GM03348 (cell line): ENCODE results near the gene PRSS3.
A peak's percentile ranks its signal among the peaks of the same experiment; 100 is the strongest.
"Not testable (repeated sequence)": the region's sequence is repeated elsewhere in the genome, so short reads cannot be mapped to it uniquely, and the experiment has no call there.

Experiments
- DNase-seq: peaks from one replicate; pipeline ENCODE4 v3.0.0; 2012; ENCODE audit warnings: low spot score

PRSS3 gene

DNA sequence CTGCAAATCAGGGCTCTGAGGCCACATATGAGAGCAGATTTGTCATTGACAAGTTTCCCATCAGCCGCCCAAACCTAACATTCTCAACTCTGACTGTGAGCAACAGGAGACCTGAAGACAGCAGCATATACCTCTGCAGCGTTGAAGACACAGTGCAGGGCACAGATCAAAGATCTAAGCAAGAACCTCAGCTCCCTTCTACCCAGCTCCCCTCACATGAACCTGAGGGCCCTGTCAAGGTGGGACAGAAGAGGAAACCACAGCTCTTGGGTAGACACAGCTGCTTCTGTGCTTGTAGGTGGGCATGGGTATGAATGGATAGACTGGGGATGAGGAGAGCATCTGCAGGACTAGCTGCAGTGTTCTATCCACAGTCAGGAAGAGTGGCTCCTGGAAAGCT, 8.7 kb upstream of the PRSS3 start:
- no peak for DNase-seq

DNA sequence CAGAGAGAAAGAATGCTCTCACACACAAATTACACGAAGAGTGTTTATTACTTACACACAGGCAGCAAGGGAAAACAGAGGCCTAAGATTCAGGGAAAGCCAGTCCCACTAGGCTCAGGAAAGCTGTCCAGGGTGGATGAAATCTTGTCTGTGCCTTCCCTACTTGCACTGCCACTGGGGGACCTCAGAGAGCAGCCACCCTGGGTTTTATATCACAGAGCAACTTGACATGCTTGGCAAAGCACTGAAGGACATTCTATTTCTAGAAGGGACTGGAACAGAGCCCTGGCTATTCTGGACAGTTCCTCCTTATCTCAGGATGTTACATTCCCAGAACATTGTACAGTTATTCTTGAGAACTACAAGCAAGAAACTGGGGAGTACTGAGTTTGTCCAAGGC, 7.5 kb upstream of the PRSS3 start:
- no peak for DNase-seq

DNA sequence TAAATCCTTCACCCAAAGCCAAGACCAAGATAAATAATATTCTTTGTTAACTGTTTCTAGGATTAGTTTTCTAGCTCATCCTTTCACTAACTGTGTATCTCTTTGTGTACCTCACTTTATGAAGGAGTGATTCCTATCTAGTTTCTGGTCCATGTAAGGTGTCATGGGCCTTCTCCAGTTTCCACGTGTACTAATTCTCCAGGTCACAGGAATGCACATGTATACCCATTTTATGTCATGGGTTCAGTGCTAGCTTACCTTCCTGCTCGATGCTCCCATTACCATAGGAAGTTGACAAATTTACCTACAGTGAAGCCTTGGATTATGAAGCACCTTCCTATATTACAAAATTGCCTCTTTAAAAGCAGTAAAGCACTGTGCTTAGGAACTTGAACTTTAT, 5.9 kb upstream of the PRSS3 start:
- not testable (repeated sequence) for DNase-seq

DNA sequence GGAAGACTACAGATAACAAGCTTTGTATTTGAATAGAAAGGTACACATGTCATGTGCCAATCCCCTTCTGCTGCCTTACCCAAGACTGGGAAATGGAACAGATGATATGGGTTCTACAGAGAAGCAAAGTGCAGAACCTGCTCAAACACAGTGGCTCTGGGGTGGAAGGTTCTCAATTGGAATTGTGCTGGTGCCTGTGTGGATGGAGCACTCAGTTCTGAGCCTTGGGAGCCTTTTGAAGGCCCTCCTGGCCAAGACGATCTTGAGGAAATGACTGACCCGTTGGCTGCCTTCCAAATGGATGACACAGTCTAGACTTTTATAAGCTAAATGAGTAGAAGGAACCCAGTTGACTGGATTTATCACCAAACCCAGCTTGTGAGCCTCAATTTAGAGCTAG, 4.2 kb upstream of the PRSS3 start:
- no peak for DNase-seq

DNA sequence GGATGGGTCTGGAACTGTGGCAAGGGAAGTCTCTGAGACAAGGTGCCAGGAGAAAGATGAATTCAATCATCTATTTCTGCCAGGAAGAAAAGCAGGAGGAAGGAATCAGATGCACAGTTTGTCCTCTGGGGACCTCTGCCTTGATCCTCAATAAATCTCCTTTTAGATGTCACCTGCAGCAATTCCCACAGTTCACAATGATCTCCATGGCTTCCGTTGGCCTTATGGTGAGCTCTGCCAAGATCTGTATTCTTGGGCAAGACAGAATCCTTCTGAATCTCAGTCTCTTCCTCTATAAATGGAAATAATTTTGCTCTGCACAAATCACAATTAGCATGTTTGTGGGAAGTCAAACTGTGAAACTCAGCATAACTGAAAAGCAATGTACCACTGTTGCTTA, 1.9 kb upstream of the PRSS3 start:
- DNase-seq: not testable (repeated sequence)

DNA sequence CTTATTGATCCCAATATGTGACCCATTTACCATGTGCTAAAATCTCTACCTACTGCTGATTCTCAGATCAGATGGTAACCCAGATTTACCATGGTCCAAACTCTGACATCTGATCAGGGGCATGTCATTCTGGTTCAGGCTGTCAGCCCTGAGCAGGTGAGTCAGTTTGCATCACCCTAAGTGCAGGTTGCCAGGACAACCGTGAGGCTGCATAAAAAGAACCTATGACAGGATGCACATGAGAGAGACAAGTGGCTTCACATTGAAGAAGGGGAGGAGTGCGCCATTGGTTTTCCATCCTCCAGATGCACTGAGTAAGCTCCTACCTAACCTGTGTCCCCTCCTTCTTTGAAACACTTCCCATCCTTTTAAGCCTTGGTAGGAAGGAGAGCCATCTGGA, 801 bp upstream of the PRSS3 start:
- DNase-seq: no peak

DNA sequence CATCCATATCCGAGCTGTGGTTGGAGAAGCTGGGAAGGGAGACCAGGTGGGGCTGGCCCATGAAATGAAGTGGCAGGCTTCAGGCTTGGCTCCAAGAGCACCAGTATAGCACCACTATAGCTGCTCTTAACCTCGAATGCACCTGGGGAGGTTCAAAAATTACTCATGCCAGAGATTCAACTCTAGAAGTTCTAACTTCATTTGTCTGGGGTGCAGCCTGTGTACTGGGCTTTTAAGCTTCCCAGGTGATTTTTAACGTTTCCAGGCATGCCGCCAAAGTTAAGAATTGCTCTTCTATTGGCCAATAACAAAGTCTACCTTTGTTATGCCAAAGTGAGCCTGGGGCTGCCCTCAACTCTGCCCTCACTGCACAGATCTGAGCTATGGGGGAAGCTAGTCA, 458 bp downstream of the PRSS3 start:
- no peak for DNase-seq

DNA sequence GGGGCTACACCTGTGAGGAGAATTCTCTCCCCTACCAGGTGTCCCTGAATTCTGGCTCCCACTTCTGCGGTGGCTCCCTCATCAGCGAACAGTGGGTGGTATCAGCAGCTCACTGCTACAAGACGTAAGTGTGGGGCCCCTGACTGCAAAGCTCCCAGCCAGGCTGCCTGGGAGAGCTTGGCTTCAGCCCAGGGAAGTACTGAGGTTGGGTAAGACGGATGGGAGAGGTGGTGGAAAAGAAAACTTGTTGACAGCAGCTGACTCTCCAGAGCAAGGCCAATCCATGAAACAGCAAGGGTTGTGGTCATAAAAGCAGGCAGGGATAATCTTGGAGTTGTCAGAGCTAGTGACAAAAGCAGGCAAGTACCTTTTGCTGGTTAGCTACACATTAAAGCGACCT, 1.3 kb downstream of the PRSS3 start:
- DNase-seq: not testable (repeated sequence)

DNA sequence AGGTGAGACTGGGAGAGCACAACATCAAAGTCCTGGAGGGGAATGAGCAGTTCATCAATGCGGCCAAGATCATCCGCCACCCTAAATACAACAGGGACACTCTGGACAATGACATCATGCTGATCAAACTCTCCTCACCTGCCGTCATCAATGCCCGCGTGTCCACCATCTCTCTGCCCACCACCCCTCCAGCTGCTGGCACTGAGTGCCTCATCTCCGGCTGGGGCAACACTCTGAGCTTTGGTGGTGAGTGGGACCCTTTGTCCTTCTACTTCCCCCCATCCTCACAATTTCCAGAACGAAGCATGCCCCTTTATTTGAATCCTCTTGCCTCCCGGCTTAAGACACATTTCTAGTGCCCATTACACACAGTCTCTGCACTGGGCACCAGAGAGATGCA, 2.5 kb downstream of the PRSS3 start:
- no peak for DNase-seq

DNA sequence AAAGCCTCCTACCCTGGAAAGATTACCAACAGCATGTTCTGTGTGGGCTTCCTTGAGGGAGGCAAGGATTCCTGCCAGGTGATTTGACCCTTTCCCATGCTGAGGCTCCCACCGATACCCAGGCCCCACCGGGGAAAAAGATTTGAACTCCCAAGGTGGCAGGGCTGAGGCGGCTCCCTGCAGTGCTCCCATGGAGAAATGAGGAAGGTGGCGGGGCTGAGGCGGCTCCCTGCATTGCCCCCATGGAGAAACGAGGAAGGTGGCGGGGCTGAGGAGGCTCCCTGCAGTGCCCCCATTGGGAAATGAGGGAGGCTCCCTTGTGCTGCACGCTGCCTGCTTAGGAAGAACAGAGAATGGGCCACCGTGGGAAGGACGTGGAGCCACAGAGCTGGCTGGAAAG, 3.2 kb downstream of the PRSS3 start:
- DNase-seq: no peak

DNA sequence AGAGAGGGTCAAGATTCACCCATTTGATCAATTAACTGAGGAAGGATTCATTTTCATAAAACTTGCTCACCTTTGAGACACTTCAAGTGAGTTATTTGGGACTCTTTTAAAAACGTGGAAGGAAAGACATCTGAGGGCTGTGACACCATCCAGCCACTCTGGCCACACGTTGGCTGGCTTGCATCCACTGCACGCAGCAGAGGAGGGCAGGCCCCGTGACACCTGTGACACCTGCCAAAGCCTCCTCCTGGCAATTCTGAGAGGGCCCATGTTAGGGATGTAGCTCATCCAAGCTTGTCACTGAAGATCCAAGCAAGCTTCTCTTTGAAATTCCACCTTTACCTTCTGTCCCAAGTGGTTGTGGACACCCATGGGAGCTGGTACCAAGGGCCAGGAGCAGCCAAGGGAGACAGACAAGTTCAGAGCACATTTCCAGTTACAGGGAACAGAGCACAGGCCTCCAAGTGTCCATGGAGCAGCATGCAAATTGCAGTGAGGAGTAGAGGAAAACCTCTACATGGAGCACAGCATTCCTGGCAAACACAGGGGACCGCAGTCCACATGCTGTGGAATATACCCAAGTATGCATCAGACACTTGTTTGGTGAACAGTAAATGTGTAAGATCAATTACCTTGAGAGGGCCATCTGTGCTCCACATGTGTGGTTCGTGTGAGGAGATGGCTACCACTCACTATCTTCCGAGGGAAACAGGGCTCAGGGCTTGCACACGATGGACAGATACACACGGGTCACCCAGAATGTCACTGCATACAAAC, 4.8 kb downstream of the PRSS3 start:
- no peak for DNase-seq

DNA sequence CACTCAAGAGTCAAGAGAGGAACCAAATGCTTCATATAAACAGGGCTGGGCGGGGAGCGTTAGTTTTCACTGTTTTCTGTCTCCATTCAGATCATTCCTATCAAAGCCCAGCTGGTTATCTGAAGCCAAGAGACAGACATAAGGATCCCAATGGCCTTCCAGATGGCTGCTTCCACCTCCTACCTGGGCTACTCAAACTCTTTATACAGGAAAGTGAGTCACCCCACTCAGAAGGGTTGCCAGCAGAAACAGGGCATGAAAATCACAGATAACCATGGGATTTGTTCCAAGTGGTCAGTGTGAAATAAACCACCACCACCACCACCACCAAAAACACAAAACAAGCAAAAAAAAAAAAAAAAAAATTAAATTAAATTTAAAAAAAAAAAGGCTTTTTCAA, 5.5 kb downstream of the PRSS3 start:
- no peak for DNase-seq

DNA sequence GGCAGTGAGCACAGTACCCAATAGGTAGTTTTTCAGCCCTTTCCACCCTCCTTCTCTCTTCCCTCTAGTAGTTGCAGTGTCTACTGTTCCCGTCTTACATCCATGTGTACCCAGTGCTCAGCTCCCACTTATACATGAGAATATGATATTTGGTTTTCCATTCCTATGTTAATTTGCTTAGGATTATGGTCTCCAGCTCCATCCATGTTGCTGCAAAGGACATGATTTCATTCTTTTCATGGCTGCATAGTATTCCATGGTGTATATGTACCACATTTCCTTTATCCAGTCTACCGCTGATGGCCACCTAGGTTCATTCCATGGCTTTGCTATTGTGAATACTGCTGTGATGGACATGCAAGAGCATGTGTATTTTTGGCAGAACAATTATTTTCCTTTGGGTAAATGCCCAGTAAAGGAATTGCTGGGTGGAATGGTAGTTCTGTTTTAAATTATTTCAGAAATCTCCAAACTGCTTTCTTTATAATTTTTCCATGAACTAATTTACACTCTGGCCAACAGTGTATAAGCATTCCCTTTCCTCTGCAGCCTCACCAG, 6.7 kb downstream of the PRSS3 start:
- not testable (repeated sequence) for DNase-seq

DNA sequence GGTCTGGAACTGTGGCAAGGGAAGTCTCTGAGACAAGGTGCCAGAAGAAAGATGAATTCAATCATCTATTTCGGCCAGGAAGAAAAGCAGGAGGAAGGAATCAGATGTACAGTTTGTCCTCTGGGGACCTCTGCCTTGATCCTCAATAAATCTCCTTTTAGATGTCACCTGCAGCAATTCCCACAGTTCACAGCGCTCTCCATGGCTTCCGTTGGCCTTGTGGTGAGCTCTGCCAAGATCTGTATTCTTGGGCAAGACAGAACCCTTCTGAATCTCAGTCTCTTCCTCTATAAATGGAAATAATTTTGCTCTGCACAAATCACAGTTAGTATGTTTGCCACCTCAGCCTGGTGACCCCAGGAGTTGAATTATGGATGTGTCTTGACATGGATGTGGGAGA, 8.8 kb downstream of the PRSS3 start:
- not testable (repeated sequence) for DNase-seq

DNA sequence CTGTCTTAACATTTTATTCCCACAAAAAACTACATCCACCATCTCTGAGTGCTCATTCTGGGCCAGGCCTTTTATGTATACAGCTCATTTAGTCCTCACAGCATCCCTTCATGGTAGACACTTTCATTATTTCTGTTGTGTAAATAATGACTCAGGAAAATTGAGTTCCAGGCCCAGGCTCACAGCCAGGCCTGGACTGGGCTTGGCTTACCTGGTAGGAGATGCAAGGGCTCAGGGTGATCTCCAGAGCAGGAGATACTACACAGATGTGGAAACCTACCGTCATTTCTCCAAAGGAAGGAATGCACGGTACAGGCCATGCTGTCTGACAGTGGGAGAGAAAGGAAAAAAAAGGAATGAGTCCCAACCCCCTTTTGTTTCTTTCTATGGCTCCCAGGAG, 11.8 kb downstream of the PRSS3 start:
- DNase-seq: not testable (repeated sequence)

DNA sequence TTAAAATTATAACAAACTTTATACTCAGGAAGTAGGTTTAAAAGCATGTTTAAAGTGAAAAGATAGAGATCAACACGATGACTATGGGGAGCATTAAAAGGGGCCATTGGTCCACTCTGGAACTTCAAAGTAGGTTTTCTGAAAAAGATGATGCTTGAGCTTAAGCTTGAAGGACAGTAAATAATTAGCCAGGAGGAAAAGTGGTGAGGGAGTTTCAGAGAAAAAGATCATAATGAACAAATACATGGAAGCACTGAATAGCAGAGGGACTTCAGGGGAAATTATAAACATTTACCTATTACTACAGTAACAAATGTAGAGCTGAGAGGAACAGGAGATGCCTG, 13.6 kb downstream of the PRSS3 start:
- not testable (repeated sequence) for DNase-seq

DNA sequence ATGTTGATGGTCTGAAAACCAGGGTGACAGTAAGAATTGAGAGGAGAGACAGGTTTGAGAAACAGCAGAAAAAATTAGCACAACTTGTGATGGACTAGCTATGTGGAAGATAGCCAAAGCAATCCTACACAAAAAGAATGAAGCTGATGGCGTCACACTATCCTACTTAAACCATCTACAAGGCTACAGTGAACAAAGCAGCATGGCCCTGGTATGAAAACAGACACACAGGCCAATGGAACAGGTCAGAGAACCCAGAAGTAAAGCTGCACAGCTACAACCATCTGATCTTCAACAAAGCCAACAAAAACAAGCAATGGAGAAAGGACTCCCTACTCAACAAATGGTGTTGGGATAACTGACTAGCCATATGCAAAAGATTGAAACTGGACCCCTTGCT, 14.1 kb downstream of the PRSS3 start:
- no peak for DNase-seq

DNA sequence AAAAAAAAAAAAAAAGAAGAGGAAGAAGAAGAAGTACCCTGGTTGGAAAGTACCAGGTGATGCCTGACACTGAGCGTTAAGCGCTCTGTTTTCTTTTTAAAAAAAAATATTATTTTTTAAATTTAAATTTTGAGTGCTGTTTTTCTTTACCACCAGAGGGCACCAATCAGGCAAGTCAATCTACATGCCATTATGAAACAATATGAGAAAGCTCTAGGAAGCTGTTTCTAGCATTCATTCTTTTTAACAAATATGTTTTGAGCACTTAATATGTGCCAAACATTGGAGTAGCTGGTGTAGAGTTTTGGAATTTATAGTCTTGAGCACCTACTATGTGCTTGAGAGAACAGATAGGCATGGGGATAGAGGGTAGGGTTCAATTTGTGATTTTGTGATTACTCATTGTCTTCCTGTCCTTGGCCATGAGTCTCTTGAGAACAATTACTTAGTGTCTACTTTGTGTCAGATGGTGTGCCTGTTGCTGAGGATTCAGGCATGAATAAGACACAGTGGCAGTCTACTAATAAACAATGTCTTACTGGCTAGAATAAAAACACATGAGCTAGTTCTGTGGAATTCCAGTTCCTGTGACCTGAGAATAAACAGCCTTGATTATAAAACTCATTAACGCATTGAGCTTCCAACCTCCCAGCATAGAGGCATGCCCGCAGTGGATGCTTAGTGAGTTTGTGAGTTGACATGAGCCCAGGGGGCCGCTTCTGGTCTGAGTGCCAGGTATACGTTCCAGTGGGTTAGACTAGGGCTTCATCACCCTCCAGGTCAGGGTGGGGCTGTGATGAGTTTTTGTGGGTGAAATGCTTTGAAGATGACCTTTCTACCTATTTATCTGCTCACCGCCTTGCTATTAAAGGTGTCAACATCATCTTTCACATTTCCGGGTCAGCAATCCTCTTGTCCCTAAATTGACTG, 18.6 kb downstream of the PRSS3 start:
- peak; percentile 68 for DNase-seq

DNA sequence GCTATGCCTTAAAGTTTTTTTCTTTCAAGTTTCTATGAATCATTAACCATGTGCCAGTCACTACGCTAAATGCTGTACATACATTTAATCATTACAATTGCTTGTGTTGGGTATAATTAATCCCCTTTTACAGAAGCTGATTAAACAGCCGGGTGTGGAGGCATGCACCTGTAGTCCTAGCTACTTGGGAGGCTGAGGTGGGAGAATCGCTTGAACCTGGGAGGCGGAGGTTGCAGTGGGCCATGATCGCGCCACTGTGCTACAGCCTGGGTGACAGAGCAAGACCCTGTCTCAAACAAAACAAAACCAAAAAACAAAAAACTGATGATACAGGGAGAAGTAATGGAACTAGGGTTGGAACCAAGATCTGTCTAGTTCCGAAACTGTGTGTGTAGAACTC, 20.4 kb downstream of the PRSS3 start:
- DNase-seq: no peak

DNA sequence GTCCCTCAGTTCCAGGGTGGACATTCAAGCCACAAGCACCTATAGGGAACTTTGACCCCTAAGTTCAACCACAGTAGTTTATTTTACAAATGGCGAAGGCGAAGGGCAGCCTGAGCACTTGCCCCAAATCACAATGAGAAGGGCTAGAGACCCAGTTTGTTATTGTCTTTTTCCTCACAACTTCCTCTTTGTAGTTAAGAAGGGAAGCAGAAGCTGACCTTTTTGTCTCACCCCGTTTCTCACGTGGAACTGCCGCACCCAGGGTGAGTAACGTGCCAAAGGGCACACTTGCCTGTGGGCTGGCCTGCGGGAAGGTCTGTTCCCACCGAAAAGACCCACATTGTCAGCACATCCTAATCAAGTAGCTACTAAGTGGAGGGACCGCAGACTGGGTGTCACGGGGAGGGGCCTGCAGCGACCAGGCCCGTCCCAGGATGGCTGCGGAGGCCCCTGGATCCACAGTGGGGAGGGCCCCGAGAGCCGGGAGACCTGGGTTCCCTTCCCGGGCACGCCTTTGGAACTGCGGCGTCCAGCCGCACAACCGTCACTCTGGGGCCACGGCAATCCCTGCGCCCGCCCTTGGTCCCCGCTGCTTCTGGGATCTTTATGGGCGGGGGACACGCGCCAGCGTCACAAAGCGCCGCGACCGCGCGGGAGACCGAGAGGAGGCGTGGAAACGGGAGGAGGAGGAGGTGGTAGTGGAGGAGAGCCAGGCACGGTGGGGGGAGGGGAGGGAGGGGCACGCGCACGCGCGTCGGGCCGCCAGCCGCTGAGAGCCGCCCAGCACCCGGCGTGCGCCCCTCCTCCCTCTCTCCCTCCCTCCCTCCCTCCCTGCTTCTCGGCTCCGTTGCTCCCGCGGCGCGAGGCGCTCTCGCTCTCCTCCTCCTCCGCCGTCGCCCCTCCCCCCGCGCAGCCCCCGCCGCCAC, 21.2 kb downstream of the PRSS3 start, which contains the start of gene UBE2R2:
UBE2R2 (plus strand) TSS at position 834 of the 926 bp plus-strand sequence. CDS start 598 bp downstream, outside the sequence.
- DNase-seq: peak; percentile 99

DNA sequence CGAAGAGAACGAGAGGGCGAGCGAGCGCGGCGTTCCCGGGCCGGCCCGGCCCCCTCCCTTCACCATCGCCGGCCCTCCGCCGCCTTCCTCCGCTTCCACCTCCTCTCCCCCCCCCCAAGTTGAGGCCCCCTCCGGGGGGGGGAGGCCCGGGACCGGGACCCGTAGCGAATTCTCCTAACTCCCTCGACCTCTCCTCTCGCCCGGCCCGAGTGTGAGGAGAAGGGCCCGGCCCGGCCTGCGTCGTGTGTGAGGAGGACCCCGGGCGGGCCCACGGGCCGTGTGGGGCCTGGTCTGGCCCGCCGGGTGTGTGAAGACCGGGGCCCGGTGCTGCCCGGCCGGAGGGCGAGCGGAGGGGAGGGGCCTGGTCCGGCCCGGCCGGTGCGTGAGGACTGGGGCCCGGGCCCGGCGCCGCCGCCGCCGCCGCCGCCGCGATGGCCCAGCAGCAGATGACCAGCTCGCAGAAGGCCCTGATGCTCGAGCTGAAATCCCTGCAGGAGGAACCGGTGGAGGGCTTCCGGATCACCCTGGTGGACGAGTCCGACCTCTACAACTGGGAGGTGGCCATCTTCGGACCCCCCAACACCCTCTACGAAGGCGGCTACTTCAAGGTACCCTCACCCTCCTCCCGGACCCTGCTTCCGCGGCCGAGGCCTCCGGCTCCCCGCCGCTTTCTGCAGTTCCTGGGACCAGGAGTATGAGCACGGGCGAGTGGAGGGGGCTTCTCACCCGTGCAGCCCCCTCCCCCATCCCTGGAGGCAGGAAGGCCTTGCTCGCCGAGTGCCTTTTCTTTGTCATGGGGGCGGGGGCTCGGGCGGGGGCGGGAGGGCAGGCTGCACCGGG, 22.2 kb downstream of the PRSS3 start:
- peak; percentile 77 for DNase-seq
